ENCODE data around the gene CREB5. TPM values are rescaled to one million over a fixed set of nuclear protein-coding genes. Genes with fewer than 3 reads are reported as not detected.

The CREB5 gene
- polyA plus RNA-seq, 1 donor from 2014 or later = 3.7 TPM

- Histone ChIP-seq H3K9me2 (ENCODE audit: insufficient read depth, low read length) (no peaks in the 10 kb centered on the region), H2AFZ (ENCODE audit: low read depth, low read length) (no peak overlapping the region), H3K27me3 (ENCODE audit: insufficient read depth, low read depth, low read length) (no peaks in the 10 kb centered on the region), H3K36me3 (ENCODE audit: insufficient read depth, low read length) (no peaks in the 10 kb centered on the region), H3K9me3 (ENCODE audit: low read length) (no peaks in the 10 kb centered on the region), H4K20me1 (ENCODE audit: insufficient read depth) (no peaks in the 10 kb centered on the region), H3K79me2 (replicated peaks; ENCODE audit: insufficient read depth, low read length) (peaks cover 8% of the 10 kb centered on the region), H3F3A (ENCODE audit: insufficient read depth, low read length, poor library complexity, severe bottlenecking) (peaks cover 3% of the 10 kb centered on the region), H3K27ac (ENCODE audit: low read length) (no peak overlapping the region), H3K4me3 (ENCODE audit: low read length) (peak overlapping the region; percentile 48), H3K4me2 (ENCODE audit: low read length) (peak overlapping the region; percentile 32), H3K9ac (ENCODE audit: low read length) (peak overlapping the region; percentile 18)
- no peak for TF ChIP-seq POLR2AphosphoS5 (IDR thresholded peaks at IDR 0.05)
- no peak for TF ChIP-seq CTCF (IDR thresholded peaks at IDR 0.05; ENCODE audit: poor library complexity, severe bottlenecking)
- no peak for TF ChIP-seq RAD21 (conservative IDR thresholded peaks at IDR 0.05)
- TF ChIP-seq SMC3 (conservative IDR thresholded peaks at IDR 0.05; ENCODE audit: poor library complexity) = no peak
- no peak for TF ChIP-seq EP300 (conservative IDR thresholded peaks at IDR 0.05; ENCODE audit: poor library complexity, severe bottlenecking)
- TF ChIP-seq REST (IDR thresholded peaks at IDR 0.05; ENCODE audit: borderline replicate concordance) = no peak
- no peak for TF ChIP-seq MXI1 (conservative IDR thresholded peaks at IDR 0.05; ENCODE audit: poor library complexity, severe bottlenecking)
- no peak for TF ChIP-seq EZH2 (IDR thresholded peaks at IDR 0.05; ENCODE audit: borderline replicate concordance, insufficient read depth, low read length, poor library complexity, severe bottlenecking)
Observed at GRCh38 chr7:28686418-28686800, 274.1 kb downstream of the CREB5 start.

GRCh38 chr7:28687537-28687936 is 275.2 kb downstream of the CREB5 start:
- H3K27ac ChIP-seq (ENCODE audit: low read length) = no peak overlapping the region

More at GRCh38 chr7:28687537-28687936, 275.2 kb downstream of the CREB5 start:
- Histone ChIP-seq H3K9me3 (ENCODE audit: low read length) (no peaks in the 10 kb centered on the region), H3K79me2 (replicated peaks; ENCODE audit: insufficient read depth, low read length) (peaks cover 8% of the 10 kb centered on the region), H3F3A (ENCODE audit: insufficient read depth, low read length, poor library complexity, severe bottlenecking) (peaks cover 3% of the 10 kb centered on the region), H2AFZ (ENCODE audit: low read depth, low read length) (no peak overlapping the region), H3K4me3 (ENCODE audit: low read length) (no peak overlapping the region), H3K4me2 (ENCODE audit: low read length) (no peak overlapping the region), H3K9me2 (ENCODE audit: insufficient read depth, low read length) (no peaks in the 10 kb centered on the region), H3K27me3 (ENCODE audit: insufficient read depth, low read depth, low read length) (no peaks in the 10 kb centered on the region), H4K20me1 (ENCODE audit: insufficient read depth) (no peaks in the 10 kb centered on the region), H3K36me3 (ENCODE audit: insufficient read depth, low read length) (no peaks in the 10 kb centered on the region), H3K9ac (ENCODE audit: low read length) (no peak overlapping the region)
- no peak for TF ChIP-seq SMC3 (conservative IDR thresholded peaks at IDR 0.05; ENCODE audit: poor library complexity)
- no peak for TF ChIP-seq POLR2AphosphoS5 (IDR thresholded peaks at IDR 0.05)
- no peak for TF ChIP-seq REST (IDR thresholded peaks at IDR 0.05; ENCODE audit: borderline replicate concordance)
- TF ChIP-seq EZH2 (IDR thresholded peaks at IDR 0.05; ENCODE audit: borderline replicate concordance, insufficient read depth, low read length, poor library complexity, severe bottlenecking) = no peak
- no peak for TF ChIP-seq TAF1 (IDR thresholded peaks at IDR 0.05; ENCODE audit: low read depth)
- TF ChIP-seq CTCF (IDR thresholded peaks at IDR 0.05; ENCODE audit: poor library complexity, severe bottlenecking) = no peak
- no peak for TF ChIP-seq MXI1 (conservative IDR thresholded peaks at IDR 0.05; ENCODE audit: poor library complexity, severe bottlenecking)
- TF ChIP-seq EP300 (conservative IDR thresholded peaks at IDR 0.05; ENCODE audit: poor library complexity, severe bottlenecking) = no peak
- TF ChIP-seq RAD21 (conservative IDR thresholded peaks at IDR 0.05) = no peak
